ENCODE measurements around the gene PMPCB. TPM values are rescaled to one million over a fixed set of nuclear protein-coding genes. Genes with fewer than 3 reads are reported as not detected.

PMPCB gene
- total RNA-seq, 2 donors from 2014 or later, result 56.4 to 80.5 TPM

DNA sequence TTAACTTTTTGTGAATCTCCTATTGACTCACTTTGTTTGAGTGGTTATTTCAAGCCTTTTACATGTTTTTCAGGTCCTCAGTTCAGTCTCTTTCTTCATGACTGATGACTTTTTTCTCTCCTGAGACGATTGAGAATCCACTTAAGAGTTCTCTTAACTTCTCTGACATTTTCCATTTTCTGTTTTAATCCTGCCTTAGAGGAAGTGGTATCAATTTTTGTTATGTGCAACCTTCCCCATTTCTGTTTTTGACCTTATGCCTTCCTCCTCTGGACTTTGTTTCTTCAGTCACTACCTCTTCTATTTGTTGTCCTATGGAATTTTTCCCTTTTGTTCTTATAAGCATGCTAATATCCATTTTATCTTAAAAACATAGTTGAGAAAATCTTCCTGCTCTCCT, 52.6 kb downstream of the PMPCB start:
- H3K9me3 ChIP-seq, result no peaks in the 10 kb centered on the region
- H3K27me3 ChIP-seq, result no peaks in the 10 kb centered on the region
- H3K4me1 ChIP-seq, result no peaks in the 10 kb centered on the region
- TF ChIP-seq, protein P1, sequence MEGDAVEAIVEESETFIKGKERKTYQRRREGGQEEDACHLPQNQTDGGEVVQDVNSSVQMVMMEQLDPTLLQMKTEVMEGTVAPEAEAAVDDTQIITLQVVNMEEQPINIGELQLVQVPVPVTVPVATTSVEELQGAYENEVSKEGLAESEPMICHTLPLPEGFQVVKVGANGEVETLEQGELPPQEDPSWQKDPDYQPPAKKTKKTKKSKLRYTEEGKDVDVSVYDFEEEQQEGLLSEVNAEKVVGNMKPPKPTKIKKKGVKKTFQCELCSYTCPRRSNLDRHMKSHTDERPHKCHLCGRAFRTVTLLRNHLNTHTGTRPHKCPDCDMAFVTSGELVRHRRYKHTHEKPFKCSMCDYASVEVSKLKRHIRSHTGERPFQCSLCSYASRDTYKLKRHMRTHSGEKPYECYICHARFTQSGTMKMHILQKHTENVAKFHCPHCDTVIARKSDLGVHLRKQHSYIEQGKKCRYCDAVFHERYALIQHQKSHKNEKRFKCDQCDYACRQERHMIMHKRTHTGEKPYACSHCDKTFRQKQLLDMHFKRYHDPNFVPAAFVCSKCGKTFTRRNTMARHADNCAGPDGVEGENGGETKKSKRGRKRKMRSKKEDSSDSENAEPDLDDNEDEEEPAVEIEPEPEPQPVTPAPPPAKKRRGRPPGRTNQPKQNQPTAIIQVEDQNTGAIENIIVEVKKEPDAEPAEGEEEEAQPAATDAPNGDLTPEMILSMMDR (IDR thresholded peaks at IDR 0.05), result no peak
- H3K36me3 ChIP-seq, result no peaks in the 10 kb centered on the region
- H3K4me3 ChIP-seq, result no peak overlapping the region
- H3K9ac ChIP-seq (ENCODE audit: low read depth in 2 of 2, low read length in 2 of 2), result no peak overlapping the region
- no peak overlapping the region for H3K27ac ChIP-seq
- no peak for DNase-seq
- intact Hi-C loops (cut with DNase I), result no loop called here

Other genes with a start within 250 kb of the PMPCB start
- gene FBXL13, start 222.6 kb upstream of the PMPCB start, total RNA-seq, result under 1 TPM; 0.17 to 0.64 TPM
- 10 to 100 TPM; 39.6 to 40.4 TPM for gene ARMC10, start 222.3 kb upstream of the PMPCB start, total RNA-seq
- gene NAPEPLD, start 148.3 kb upstream of the PMPCB start, total RNA-seq, result 10 to 100 TPM; 61.4 to 64.6 TPM
- 10 to 100 TPM; 21.7 to 25.1 TPM for gene DNAJC2, start 47.3 kb downstream of the PMPCB start, total RNA-seq
- 100 to 1,000 TPM in 1 of 2 donors, 10 to 100 TPM in 1; 75.6 to 109 TPM for gene PSMC2, start 50.2 kb downstream of the PMPCB start, total RNA-seq
- under 1 TPM in 1 of 2 donors, not detected in 1; 0.25 TPM for gene SLC26A5, start 148.8 kb downstream of the PMPCB start, total RNA-seq